Measurements from ENCODE around the gene FRS3. TPM values are rescaled to one million over a fixed set of nuclear protein-coding genes. Genes with fewer than 3 reads are reported as not detected.
"Not testable (repeated sequence)": the region's sequence is repeated elsewhere in the genome, so short reads cannot be mapped to it uniquely, and the experiment has no call there.

The FRS3 gene, protein sequence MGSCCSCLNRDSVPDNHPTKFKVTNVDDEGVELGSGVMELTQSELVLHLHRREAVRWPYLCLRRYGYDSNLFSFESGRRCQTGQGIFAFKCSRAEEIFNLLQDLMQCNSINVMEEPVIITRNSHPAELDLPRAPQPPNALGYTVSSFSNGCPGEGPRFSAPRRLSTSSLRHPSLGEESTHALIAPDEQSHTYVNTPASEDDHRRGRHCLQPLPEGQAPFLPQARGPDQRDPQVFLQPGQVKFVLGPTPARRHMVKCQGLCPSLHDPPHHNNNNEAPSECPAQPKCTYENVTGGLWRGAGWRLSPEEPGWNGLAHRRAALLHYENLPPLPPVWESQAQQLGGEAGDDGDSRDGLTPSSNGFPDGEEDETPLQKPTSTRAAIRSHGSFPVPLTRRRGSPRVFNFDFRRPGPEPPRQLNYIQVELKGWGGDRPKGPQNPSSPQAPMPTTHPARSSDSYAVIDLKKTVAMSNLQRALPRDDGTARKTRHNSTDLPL
- 8.9 TPM for total RNA-seq

DNA sequence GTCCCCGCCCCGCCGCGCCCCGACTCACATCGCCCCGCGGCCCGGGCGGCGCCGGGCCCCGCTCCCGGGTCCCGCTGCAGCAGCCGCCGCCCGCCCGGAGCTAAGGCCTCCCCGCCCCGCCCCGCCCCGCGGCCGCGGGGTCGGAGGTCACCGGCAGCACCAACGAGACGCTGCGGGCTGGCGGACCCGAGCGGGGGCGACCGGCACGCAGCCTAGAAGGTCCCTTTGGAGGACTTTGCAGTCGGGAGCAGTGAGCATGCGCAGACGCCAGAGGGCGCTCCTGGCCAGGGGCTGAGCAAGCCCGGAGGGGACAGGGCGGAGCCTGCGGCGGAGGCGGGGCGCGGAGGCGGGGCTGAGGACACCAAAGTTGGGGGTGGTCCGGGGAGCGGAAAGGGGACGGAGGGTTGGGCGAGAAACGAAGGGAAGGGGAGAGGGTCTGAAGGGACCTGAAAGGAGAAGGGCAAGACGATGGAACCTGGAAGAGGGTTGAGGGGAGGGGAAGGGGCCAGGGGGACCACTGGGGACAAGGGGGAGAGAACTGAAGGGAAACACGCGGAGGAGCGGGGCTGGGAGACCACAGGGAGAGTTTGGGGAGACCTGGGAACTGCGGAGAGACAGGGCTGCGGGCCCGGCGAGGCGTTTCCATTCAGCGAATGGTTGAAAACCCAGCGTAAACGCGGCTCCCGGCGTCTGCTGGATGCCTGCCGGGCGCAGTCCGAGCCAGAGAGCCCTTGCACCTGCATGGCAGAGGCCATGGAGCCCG is at the start of gene FRS3:
FRS3 (minus strand) TSS at position 113 of the 763 bp plus-strand sequence. CDS start 2,913 bp downstream, outside the sequence.
- peak; percentile 96 for DNase-seq (ENCODE audit: low read depth in 2 of 3, low spot score in 2 of 3)

DNA sequence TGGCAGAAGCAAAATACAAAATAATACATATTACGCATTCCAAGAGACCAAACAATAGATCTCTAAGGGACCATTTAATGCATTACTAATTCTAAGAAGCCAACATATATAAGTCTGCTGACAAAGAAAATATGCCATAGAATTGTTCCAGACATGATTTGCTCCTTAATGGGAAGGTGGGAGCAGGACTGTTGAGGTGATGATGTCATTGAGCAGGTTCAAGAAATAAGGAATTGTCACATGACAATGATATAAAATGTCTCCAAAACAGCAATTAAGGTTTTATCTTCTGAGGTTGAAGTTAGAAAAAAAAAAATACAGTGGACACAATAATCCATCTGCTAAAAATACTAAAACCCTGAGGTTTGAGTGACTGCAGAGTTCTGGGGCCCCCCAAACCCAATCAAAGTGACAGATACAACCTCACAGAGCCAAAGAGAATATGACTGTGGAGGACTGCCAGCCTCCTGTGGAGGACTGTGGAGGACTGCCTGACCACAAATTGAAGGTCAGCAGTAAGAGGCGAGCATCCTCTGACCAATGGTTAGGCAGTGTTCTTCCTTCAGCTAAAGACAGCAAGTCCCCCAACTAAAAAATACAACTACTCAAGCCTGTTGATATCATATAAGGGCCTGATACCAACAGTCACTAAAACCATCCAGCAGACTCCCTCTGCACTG is 46.8 kb upstream of the FRS3 start:
- DNase-seq (ENCODE audit: low read depth in 2 of 3, low spot score in 2 of 3): no peak

DNA sequence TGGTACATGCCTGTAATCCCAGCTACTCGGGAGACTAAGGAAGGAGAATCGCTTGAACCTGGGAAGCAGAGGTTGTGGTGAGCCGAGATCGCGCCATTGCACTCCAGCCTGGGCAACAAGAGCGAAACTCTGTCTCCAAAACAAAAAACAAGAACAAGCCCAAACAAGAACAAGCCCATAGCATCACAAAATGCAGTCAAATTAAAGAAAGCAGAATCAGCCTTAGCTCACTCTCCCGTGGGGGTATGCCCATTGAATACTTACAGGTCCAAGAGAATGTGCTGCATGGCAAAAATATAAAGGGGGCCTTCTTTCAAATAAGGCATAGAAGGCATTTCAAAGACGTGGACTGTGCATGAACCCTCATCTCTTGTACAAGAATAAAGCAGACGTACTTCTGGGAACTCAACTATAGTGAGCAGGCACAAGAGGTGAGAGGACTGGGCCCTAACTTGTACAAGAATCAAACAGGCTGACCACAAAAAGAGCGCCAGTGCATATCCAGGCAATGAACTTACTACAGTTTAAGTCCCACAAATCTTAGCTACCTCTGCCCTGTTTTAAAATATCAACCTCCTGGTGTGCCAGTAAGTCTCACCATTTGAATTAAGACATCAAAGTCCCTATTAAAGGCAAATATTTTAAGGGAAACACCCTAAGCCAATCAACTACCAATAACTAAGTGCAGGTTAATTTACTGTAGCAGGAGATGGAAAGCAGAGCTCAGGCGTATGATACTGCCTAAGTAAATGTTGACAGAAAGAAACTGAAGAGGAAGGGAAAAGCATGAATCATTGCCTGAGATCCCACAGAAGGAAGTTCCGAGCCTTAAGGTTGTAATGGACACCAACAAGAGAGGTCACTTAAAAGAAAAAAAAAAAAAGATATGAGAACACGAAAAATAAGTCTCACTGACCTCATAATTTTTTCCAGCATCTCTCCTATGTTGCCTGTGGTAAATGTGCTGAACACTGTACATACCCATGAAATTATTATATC is 45.2 kb upstream of the FRS3 start:
- DNase-seq (ENCODE audit: low read depth in 2 of 3, low spot score in 2 of 3): no peak

DNA sequence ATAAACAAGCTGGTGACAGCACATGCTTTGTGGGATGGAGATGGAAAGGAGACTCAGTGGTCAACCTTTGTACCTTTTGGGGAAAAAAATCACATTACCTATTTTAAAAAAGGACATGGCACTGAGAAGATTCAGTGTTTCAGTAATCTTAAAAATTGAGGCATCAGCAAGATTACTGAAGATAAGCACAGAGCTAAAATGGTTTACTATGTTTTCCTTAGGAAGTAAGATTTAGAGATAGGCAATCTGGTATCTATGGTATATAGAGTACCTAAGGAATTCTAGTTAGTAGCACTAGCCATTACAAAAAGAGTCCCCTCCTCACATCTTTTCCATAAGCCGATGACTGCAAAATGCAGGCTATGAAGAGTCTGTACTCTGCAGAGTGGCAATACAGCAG is 43.5 kb upstream of the FRS3 start:
- no peak for DNase-seq (ENCODE audit: low read depth in 2 of 3, low spot score in 2 of 3)

DNA sequence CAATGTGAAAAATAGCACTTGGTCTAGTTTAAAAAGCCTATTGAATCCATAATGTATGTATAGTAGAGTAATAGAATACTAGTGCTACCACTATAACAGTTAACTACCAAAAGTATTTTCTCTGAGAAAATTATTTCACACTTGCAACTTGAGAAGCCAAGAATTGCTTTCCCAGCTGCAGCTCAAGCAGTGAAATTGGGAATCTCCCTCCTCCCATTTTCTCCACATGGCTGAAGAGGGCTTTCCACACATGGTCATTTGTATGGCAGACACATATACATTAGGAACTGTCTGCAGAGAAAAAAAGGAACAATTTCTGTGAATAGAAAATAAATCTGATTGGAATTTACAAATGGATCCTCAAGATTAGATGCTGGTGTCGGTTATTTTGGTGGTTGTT is 42.3 kb upstream of the FRS3 start:
- no peak for DNase-seq (ENCODE audit: low read depth in 2 of 3, low spot score in 2 of 3)

DNA sequence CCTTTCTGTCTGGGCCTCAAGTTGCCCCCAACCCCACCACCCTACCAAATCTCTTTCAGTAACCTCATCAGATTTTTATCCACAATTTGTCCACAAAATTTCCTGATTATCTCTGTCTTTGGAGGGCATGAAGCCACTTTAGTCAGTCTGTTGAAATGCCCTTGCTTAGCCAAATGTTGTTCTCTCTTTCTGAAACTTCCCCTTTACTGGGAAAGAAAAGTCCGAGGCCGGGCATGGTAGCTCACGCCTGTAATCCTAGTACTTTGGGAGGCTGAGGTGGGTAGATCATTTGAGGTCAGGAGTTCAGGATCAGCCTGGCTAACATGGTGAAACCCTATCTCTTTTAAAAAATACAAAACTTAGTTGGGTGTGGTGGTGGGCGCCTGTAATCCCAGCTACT is 41.6 kb upstream of the FRS3 start:
- DNase-seq (ENCODE audit: low read depth in 2 of 3, low spot score in 2 of 3): no peak

DNA sequence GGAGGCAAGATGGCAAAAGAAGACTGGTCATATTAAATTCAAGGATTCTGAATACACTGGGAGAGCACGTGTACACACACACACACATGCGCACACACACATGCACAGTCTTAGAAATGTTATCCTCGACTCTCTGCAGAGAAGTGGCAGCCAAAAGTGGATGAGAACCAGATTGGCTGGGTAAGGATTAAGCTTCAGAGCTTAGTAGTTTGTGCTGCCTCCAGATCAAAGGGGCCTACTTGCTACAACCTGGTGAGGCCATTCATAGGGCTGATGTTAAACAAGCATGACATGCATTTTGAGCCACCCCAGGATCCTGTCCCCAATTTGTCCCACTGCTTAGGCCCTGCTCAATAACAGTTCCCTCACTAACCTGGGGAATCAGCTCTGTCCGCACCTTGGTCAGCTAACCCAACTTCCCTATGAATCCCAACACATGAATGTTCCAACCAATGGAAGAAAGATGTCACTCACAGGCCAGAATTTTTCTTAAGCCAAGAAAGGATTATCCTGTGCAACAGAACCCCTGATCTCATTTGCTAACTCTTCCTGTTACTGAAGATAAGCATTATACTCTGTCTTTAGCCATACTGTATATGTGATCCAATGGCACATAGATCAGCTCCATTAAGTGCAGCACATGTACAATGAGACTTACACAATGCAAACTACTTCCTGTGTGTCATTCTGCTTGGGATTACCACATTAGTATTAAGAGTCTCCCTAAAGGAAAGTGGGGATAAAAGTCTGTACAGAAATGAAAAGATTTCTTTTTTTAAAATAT is 38.8 kb upstream of the FRS3 start:
- no peak for DNase-seq (ENCODE audit: low read depth in 2 of 3, low spot score in 2 of 3)

DNA sequence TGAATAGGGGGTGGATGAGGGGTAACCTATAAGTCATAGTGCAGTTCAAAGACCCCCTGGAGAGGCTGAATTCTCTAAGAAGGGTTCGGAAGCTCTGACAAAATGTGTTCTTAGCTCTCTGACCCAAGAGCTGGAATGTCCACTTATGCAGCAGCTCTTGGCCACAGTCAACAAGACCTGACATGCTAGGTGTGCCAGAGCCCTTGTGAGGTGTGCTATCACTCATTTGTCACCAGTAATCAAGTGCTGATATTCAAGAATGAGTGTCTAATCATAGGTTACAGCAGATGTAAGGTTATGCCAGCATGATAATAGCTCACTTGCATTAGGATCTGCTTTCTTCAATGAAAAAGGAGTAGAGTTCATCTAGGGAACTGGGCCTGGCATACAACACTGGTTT is 35.9 kb upstream of the FRS3 start:
- DNase-seq (ENCODE audit: low read depth in 2 of 3, low spot score in 2 of 3): no peak

DNA sequence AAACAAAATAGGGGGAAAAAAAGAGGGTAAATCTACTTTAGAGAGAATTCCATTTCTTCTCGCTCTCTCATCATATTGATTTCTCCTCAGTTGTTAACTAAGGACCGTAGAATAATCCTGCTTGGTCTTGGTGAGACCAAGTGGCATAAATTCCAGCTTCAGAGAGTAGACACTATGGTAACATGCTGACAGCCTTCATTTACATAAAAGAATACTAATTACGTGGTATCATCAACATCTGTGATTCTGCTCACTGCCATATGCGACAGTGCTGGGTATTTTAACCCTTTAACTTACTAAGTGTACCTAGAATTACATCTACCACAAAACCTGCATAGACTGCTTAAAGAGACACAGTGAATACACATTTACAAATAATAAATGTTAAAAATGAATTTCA is 34.9 kb upstream of the FRS3 start:
- DNase-seq (ENCODE audit: low read depth in 2 of 3, low spot score in 2 of 3): no peak

DNA sequence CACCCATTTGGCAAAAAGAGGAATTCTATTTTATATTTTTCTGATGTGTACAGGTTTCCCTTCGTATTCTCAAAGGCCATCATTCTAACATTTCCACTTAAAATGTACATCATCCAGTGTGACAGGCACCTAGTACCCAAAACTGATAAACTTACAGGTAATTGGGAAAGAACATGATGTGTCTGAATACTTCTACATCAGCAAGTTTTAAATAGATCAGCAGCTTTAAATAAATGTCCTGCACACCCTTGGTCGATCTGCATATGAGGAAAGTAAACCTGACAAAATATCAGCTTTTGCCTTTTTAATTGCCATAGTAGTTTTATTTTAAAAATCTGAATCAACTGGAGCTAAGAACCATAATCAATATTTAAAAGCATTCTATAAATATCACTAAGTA is 34.3 kb upstream of the FRS3 start:
- no peak for DNase-seq (ENCODE audit: low read depth in 2 of 3, low spot score in 2 of 3)

DNA sequence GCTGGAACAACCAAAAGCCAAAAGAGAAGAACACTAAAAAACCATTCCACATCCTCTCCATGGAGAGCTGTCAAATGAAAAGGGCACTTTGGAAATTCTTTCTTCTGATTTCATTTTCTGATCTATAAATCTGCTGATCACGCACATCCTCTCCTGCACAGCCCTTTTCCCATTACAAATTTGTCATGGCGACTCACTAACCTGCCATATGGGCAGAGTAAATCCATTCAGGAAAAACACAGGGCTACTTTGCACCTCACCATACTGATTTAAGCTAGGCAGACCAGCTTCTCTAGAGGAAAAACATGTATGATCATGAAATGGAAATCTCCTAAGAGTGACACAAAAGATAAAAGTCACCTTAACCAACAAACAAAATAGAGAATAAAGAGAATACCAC is 33.8 kb upstream of the FRS3 start:
- no peak for DNase-seq (ENCODE audit: low read depth in 2 of 3, low spot score in 2 of 3)

DNA sequence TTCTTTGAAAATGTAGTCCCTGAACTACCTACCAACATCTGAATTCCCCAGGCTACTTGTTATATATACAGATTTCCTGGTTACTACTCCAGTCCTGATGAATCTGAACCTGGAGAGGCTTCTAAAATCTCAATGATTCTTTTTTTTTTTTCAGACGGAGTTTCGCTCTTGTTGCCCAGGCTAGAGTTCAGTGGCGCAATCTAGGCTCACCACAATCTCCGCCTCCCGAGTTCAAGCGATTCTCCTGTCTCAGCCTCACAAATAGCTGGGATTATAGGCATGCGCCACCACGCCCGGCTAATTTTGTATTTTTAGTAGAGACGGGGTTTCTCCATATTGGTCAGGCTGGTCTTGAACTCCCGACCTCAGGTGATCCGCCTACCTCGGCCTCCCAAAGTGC is 32.2 kb upstream of the FRS3 start:
- not testable (repeated sequence) for DNase-seq (ENCODE audit: low read depth in 2 of 3, low spot score in 2 of 3)

DNA sequence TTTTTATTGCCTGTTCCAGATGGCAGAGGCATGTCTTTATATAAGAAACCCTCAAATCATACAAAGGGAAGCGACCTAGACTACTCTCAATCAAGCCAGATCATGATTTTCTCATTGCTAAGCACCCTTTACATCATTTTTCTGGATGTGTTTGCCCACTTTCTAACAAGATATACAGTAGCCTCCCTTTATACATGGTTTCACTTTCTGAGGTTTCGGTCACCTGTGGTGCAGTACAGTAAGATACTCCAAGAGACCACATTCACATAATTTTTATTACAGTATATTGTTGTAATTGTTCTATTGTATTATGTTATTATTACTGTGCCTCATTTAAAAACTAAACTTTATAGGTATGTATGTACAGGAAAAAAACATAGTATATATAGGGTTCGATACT is 31.4 kb upstream of the FRS3 start:
- no peak for DNase-seq (ENCODE audit: low read depth in 2 of 3, low spot score in 2 of 3)

DNA sequence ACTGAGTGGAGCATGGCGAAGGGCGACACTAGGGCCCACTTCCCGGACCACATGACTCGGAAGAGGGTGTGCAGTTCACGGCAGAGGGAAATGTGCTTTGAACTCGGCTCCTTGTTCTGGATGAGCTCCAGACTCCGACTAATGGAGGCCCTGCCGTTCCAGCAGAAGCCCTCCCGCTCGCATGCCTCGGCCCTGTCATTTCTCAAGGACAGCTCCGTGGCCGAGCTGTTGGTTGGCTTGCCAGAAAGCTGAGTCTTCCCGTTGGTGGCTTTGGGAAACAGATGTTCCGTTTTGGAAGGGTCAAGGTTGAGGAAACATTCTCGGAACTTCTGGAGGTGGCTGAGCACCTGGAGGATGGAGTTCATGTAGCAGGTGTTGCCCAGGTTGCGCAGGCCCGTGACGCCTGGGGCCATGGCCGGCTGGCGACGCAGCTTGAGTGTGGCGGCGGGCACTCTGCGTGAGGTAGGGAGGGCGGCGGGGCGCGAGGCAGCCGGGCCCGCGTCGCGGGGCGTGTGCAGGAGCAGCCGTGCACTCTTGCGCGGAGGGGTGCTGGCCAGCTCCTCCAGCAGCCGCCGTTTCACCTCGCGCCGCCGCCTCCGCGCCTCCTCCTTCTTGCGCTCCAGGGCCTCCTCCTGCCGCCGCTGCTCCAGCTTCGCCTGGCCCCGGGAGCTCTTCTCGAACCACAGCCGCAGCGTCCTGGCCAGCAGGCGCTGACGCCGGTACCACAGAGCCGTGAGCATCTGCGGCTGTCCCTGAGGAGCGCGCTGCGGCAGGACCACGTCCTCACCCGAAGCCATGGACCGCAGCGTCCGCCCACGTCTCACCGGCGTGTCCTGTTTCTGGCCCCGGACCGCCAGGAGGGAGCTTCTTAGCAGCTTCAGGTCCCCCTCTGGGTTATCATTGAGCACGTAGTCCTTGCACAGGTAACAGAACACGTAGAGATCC is 26.4 kb upstream of the FRS3 start:
- DNase-seq (ENCODE audit: low read depth in 2 of 3, low spot score in 2 of 3): no peak

DNA sequence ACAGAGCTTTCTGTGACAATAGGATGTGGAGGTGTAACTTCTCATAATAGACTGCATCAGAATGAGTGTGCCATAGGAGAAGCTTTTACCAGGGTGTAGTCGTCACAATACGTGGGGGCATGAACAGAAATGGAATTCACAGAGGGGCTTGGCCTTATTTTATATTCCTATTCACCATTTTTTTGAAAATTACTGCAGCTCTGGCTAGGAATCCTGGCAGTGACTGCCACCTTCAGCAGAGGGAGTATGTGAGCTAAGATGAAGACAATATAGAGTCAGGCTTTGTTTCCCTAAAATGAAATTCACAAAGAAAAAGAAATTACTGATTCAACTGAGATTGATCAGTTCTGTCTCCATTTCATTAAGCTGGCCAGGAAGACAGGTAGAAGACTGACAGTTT is 21.7 kb upstream of the FRS3 start:
- DNase-seq (ENCODE audit: low read depth in 2 of 3, low spot score in 2 of 3): peak in 1 of 3 donors; percentile 32

DNA sequence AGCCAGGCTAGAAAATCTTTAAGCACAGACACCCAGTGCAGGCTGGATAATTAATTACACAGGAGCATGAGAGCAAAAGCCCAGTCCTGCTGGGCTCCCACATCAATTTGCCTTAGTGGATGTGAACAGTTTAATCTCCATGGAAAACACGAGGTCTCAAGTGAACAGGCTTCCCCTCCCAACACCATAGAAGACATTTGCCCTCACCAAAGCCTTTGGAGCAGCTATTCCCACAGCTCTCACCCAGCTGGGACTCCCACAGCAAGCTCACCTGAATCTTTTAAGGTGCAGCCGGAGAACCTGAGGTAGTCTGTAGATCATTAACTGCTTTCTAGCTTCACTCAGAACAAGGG is 19.8 kb upstream of the FRS3 start:
- no peak for DNase-seq (ENCODE audit: low read depth in 2 of 3, low spot score in 2 of 3)

DNA sequence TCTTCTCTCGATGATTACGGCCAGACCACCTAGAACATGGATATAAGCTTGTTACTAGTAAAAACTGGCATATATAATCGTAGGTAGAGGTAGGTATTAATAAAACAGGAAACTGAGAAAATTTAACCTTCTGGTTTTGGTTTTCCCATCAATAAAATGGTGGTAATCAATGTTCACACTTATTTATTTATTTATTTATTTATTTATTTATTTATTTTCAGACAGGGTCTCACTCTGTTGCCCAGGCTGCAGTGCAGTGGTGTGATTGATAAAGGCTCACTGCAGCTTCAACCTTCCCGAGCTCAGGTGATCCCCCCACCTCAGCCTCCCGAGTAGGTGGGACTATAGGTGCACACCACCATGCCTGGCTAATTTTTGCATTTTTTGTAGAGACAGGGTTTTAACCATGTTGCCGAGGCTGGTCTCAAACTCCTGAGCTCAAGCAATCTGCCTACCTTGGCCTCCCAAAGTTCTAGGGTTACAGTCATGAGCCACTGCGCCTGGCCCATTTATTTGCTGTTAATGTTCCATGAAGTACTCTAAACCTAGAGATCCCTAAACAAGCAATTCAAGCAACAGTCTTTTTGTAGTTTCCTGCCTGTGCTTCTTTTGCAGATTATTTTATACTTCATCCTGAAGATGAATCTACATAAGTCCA is 19.3 kb upstream of the FRS3 start:
- no peak for DNase-seq (ENCODE audit: low read depth in 2 of 3, low spot score in 2 of 3)

DNA sequence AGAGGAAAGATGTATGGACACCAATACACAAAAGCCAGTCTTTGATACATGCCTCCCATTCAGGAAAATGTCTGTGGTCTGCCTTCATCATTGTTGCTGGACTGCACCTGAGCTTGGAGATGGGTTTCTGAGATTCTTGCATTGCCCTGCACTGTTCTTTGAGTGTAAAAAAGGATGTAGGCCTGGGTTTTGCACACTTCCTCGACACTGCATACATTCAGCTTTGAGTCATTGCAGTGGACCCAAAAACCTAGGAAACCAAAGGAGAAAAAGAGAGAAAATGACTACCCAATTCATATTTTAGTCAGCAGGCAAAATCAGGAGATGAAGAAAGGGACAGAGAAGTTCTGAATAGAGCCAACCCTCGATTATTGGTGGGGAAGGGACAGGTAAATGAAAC is 16.8 kb upstream of the FRS3 start:
- no peak for DNase-seq (ENCODE audit: low read depth in 2 of 3, low spot score in 2 of 3)

Measured in hematopoietic multipotent progenitor cell (in vitro differentiated cells).